AG09309 (cell line): Measurements from ENCODE around the gene TNFAIP8.

Experiments
- DNase-seq: peaks from one replicate; pipeline ENCODE4 v3.0.0-alpha.2; 2010; ENCODE audit warnings: low read depth
- H3K4me3 ChIP-seq: 2 replicates; pipeline ENCODE4 v1.5.1; 2011; ENCODE audit warnings: mild to moderate bottlenecking, low read depth, low read length, moderate library complexity; ENCODE audit not compliant: control insufficient read depth
- CTCF ChIP-seq: IDR thresholded peaks from 2 replicates; pipeline ENCODE4 v1.5.1; 2011; ENCODE audit warnings: mild to moderate bottlenecking, low read depth, low read length, inconsistent platforms; ENCODE audit not compliant: insufficient read depth, control insufficient read depth; ENCODE audit errors: missing control alignments

The TNFAIP8 gene

DNA sequence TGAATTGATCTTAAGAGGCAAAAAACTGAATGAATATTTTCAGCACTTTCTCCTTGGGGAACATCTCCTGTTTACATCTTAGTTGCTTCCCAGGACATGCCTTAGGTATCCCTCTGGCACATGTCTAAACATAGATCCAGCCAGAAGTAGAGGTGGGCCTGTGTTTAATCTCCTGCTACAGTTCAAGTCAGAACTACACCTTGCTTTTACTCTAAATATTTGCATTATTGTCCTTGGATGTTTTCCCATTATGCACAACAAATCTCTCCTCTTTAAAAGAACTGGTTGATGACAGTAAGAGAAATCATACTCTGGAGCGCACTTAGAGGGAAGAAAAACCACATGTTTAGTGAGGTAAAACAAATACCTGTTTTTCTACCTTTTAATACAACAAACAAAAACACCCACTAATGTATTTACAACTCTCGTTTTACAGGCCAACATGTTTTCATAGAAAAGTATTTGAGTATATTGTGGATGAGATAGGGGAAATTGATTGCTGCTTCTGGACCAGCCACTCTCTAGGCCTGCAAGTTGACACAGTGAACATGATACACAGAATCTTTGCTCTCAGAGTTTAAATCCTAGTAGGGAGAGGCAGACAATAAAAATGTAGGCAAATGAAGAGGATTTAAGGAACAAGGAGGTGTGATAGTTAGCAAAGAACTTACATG is 32.3 kb downstream of the TNFAIP8 start:
- H3K4me3 ChIP-seq = no peak overlapping the region
- DNase-seq = no peak
- TF ChIP-seq CTCF = no peak

GRCh38 chr5:119388619-119389190 is 32.9 kb downstream of the TNFAIP8 start:
- no peak for TF ChIP-seq CTCF
- DNase-seq = no peak
- no peak overlapping the region for H3K4me3 ChIP-seq

DNA sequence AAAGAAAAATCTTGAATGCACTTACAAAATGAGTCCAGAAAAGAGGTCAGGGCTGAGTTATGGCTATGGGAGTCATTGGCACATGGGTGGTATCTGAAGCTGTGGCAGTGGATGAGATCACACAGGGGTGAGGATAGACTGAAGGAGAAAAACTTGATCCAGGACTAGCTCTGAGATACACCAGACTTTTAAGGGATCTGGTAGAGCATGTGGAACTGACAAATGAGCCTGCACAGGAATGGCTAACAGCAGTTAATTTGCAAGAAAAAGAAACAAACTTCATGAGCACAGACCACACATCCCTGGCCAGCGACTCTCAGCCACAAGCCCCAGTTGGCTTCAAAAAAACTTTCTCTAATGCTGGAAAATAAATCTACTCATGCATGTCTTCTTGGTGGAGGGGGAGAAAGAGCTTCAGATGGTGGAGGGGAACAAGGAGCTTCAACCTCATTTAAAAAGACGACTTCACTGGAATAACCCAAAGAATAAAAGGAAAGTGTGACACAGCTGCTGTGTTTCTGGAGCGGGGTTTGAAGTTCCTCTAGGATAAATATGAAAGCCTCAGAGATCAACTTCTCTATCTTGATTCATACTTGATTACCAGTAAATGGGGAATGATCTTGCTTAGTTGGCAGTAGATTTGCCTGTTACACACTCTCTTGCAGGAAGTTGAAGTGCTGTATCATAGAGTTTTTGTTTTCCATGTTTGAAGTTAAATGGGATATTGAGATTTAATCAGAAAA is 33.6 kb downstream of the TNFAIP8 start:
- no peak overlapping the region for H3K4me3 ChIP-seq
- DNase-seq = no peak
- TF ChIP-seq CTCF = no peak

DNA sequence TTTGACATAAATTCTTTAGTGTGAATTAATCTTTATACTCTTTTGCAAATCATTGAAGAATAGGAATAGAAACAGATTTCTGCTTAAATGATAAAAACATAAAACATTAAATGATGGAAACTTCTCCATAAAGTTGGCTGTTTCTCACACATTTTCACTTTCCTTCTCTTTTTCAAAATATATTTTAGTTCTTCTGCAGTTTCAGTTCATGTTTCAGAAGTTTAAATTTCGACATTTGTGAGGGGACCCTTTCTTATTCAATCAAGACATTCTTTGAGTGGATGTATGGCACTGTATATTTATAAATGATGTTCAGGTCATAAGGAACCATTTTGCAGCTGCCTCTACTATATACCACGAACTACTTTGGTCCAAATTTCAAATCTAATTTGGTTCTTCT is 34.6 kb downstream of the TNFAIP8 start:
- H3K4me3 ChIP-seq = no peak overlapping the region
- no peak for DNase-seq

DNA sequence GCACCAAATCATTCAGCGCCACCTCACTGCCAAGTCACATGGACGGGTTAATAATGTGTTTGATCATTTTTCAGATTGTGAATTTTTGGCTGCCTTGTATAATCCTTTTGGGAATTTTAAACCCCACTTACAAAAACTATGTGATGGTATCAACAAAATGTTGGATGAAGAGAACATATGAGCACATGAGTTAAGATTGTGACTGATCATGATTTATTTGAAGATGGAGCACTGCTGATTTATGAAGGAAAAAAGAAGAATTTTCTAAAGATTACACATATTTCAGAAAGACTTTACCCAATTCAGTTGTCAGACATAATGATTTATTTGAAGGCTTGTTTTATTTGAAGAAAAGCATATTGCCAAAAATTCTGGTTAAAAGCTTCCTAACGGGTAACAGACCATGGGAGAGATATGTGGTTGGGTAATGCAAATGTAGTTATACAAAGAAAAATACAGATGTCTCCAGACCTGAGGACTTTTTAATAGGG is 37.4 kb downstream of the TNFAIP8 start:
- no peak for TF ChIP-seq CTCF
- no peak overlapping the region for H3K4me3 ChIP-seq
- peak; percentile 71 for DNase-seq

More for the DNA sequence above, 34.6 kb downstream of the TNFAIP8 start:
- TF ChIP-seq CTCF = no peak

DNA sequence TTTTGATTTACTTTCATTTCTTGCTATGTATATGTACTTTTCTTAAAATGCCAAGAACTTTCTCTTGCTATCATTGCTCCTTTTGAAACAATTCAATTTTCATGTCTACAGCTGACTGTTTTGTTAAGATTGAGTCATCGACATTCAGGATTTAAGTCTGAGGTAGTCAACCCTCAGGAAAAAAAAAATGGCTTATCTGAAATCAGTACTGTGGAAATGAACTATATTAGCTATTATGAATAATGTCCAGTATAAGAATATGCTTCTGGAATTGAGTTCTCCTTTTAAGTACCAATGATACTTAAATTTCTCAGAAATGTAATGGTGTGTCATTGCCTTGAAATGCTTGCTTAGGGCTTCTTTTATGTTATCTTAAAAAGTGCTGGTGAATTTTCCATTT is 37.9 kb downstream of the TNFAIP8 start:
- TF ChIP-seq CTCF = no peak
- DNase-seq = no peak
- H3K4me3 ChIP-seq = no peak overlapping the region
